GM10248 (cell line): ENCODE results near the gene PMS1.
A peak's percentile ranks its signal among the peaks of the same experiment; 100 is the strongest.
"Not testable (repeated sequence)": the region's sequence is repeated elsewhere in the genome, so short reads cannot be mapped to it uniquely, and the experiment has no call there.

Experiments used
- CTCF ChIA-PET: fragments of 300-600 bp; sonication (Branson Sonifier 250); formaldehyde crosslinking; extraction: SDS; loops from one replicate; lab custom pipeline; 2021; ENCODE audit warnings: antibody characterized with exemption; lab: Yijun Ruan, JAX
- POLR2A ChIA-PET: fragments of 350-650 bp; sonication (Branson Sonifier 250); formaldehyde crosslinking; extraction: SDS; loops from one replicate; lab custom pipeline; 2020; ENCODE audit warnings: antibody characterized with exemption; lab: Yijun Ruan, JAX
- DNase-seq: peaks from one replicate; pipeline ENCODE4 v3.0.0; 2012; ENCODE audit errors: extremely low spot score
- CTCF ChIP-seq: IDR thresholded peaks from 2 replicates; pipeline ENCODE4 v1.5.1; 2012; ENCODE audit warnings: mild to moderate bottlenecking, low read depth; ENCODE audit errors: extremely low read depth, missing control alignments, control extremely low read depth

The PMS1 gene

GRCh38 chr2:189876271-189876670 lies 92.0 kb downstream of the PMS1 start:
- TF ChIP-seq CTCF, result no peak
- POLR2A ChIA-PET, result no interaction called here
- peak; percentile 12 for DNase-seq
- CTCF ChIA-PET, result interaction anchor here (1.2 kb wide), 1 partner anchor 37 kb away, joined by 3 read pairs; no protein-coding TSS in a partner anchor

DNA sequence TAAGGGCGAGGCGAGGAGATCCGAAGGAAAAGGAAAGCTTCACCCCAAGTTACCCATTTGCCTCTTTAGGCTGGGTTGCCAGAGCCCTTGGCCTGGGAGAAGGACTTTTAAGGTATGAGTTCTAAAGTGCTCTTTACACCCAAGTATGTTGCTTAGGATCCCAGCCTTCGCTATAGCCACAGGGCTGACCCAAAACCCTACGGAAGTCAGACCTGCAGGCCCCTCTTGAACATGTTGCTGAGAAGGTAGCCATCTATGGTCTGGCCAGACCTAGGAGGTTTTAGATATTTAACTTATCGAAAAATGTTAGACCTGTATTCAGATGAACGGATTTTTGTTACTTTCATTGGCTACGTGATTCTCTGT lies 95.4 kb downstream of the PMS1 start:
- ChIA-PET POLR2A (no interaction called here), CTCF (interaction anchor here (1.4 kb wide), 1 partner anchor 9 kb away, joined by 4 read pairs; no protein-coding TSS in a partner anchor)
- TF ChIP-seq CTCF, result no peak
- no peak for DNase-seq

DNA sequence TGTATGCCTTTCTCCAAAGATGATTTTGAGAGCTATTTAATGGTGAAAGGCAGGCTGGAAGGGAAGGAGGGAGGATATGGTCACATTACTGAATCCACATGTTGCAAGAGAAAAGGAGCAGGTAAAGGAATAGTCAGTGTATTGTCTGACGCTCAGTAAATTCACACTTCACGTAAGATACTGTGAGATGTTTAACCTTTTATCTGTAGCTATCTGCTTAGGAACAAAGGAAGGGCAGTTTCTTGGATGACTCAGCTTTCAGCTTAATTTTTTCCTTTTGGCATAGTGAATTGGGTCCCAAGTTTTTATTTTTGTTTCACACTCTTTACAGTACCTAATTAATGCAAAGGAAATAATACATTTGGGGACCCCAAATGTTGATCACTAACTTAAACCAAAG lies 96.2 kb downstream of the PMS1 start:
- TF ChIP-seq CTCF, result no peak
- no peak for DNase-seq
- ChIA-PET CTCF (interaction anchor here (1.4 kb wide), 1 partner anchor 10 kb away, joined by 4 read pairs; no protein-coding TSS in a partner anchor), POLR2A (no interaction called here)

GRCh38 chr2:189880832-189881492 lies 96.7 kb downstream of the PMS1 start:
- CTCF ChIA-PET, result no interaction called here
- POLR2A ChIA-PET, result no interaction called here
- TF ChIP-seq CTCF, result no peak
- DNase-seq, result no peak

DNA sequence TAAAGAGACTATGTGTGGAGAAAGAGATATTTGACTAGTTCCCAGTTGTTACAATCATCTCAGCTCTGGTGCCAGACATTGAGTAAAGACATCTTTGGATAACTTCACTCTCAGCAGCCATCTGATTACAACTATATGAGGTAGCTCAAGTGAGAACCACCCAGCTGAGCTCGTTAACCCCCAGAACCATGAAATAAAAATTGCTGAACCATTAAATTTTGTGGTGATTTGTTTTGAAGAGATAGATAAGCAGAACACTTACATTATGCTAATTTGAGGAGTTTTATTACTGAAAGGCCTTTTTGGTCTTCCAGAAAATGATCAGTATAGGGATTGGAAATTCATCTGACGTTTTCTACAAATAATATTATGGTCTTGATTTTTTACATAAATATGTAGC lies 101.1 kb downstream of the PMS1 start:
- POLR2A ChIA-PET, result no interaction called here
- DNase-seq, result no peak
- no peak for TF ChIP-seq CTCF
- CTCF ChIA-PET, result no interaction called here

DNA sequence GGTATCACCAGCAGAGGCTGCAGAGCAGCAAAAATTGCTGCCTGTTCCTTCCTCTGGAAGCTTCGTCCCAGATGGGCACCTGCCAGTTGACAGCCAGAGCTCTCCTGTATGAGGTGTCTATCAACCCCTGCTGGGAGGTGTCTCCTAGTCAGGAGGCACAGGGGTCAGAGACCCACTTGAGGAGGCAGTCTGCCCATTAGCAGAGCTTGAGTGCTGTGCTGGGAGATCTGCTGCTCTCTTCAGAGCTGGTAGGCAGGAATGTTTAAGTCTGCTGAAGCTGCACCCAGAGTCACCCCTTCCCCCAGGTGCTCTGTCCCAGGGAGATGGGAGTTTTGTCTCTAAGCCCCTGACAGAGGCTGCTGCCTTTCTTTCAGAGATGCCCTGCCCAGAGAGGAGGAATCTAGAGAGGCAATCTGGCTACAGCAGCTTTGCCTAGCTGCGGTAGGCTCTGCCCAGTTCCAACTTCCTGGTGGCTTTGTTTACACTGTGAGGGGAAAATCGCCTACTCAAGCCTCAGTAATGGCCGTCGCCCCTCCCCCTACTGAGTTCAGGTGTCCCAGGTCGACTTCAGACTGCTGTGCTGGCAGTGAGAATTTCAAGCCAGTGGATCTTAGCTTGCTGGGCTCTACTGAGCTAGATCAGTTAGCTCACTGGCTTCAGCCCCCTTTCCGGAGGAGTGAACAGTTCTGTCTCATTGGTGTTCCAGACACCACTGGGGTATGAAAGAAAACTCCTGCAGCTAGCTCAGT lies 108.5 kb downstream of the PMS1 start:
- CTCF ChIA-PET, result interaction anchor here (1.5 to 2.3 kb wide), 4 partner anchors 9 to 21 kb away, joined by 3 to 5 read pairs (median 4); no protein-coding TSS in a partner anchor
- POLR2A ChIA-PET, DNase-seq: not testable (repeated sequence)

GRCh38 chr2:189896809-189897208 lies 112.6 kb downstream of the PMS1 start:
- CTCF ChIA-PET, result interaction anchor here (1.0 kb wide), 2 partner anchors 13 to 14 kb away, joined by 3 read pairs; no protein-coding TSS in a partner anchor
- POLR2A ChIA-PET, result no interaction called here
- no peak for TF ChIP-seq CTCF
- DNase-seq, result no peak
